GM12878 (cell line): Measurements from ENCODE around the gene CLK2. TPM values are rescaled to one million over a fixed set of nuclear protein-coding genes. Genes with fewer than 3 reads are reported as not detected.

ENCODE experiments used
- ATAC-seq: fragments of 200-7000 bp; cut with Tn5 transposase; 3 replicates; pipeline ENCODE4 v1.9.1; 2020; ENCODE audit warnings: mild to moderate bottlenecking, moderate library complexity
- BruUV-seq: library from RNA; stranded (reverse); fragments of 400-500 nt; replicated peaks from 2 replicates; lab custom pipeline; 2021; lab: Mats Ljungman, UMichigan
- CTCF ChIA-PET: fragments of 300-600 bp; sonication (Branson Sonifier 250); formaldehyde crosslinking; extraction: SDS; loops from one replicate; lab custom pipeline; 2021; ENCODE audit warnings: inconsistent platforms; lab: Yijun Ruan, JAX
- POLR2A ChIA-PET: fragments of 350-600 bp; formaldehyde crosslinking; extraction: SDS; loops from one replicate; lab custom pipeline; 2021; ENCODE audit warnings: inconsistent platforms; lab: Charles Lee
- RAD21 ChIA-PET: fragments of 300-600 bp; sonication (Branson Sonifier 250); formaldehyde crosslinking; loops from one replicate; lab custom pipeline; 2023; ENCODE audit warnings: antibody characterized with exemption; ENCODE audit not compliant: unreplicated experiment; lab: Charles Lee
- SMC1A ChIA-PET: fragments of 300-600 bp; sonication (Branson Sonifier 250); formaldehyde crosslinking; loops from one replicate; lab custom pipeline; 2023; ENCODE audit not compliant: unreplicated experiment, uncharacterized antibody; lab: Charles Lee
- DNase-seq: peaks from one replicate; pipeline ENCODE4 v3.0.0-alpha.2; 2011; ENCODE audit warnings: low read depth, low spot score
- FAIRE-seq: peaks from 3 replicates; lab custom pipeline; 2011; peaks lifted over from hg19 to GRCh38; lab: Jason Lieb, UNC
- H2AFZ ChIP-seq: 2 replicates; pipeline ENCODE4 v1.6.0; 2011; ENCODE audit warnings: low read depth, low read length, control low read depth; ENCODE audit not compliant: control insufficient read depth
- H3K27ac ChIP-seq: 2 replicates; pipeline ENCODE4 v1.5.1; 2011; ENCODE audit warnings: control low read depth; ENCODE audit not compliant: control insufficient read depth, insufficient read depth
- H3K27me3 ChIP-seq, 2 experiments: replicated peaks in 1 of 2; 2 replicates each; pipeline versions ENCODE4 v1.6.0 to v1.6.1; 2011; ENCODE audit warnings: low read length in 1 of 2; ENCODE audit not compliant: control insufficient read depth in 2 of 2, insufficient read depth in 2 of 2
- H3K36me3 ChIP-seq, 2 experiments: 2 replicates each; pipeline ENCODE4 v1.5.1; 2011; ENCODE audit warnings: low read length in 1 of 2; ENCODE audit not compliant: control insufficient read depth in 2 of 2, insufficient read depth in 2 of 2
- H3K4me1 ChIP-seq: 2 replicates; pipeline ENCODE4 v1.6.1; 2011; ENCODE audit warnings: mild to moderate bottlenecking, low read length, moderate library complexity, mixed read lengths; ENCODE audit not compliant: control insufficient read depth, insufficient read depth
- H3K4me2 ChIP-seq: 2 replicates; pipeline ENCODE4 v1.6.0; 2011; ENCODE audit warnings: control low read depth; ENCODE audit not compliant: control insufficient read depth, insufficient read depth
- H3K4me3 ChIP-seq: fragments of 200-600 bp; sonication (generic); 2 replicates; pipeline ENCODE4 v1.5.1; 2016
- H3K79me2 ChIP-seq: 2 replicates; pipeline ENCODE4 v1.6.0; 2011; ENCODE audit warnings: low read length; ENCODE audit not compliant: control insufficient read depth, insufficient read depth
- H3K9ac ChIP-seq: 2 replicates; pipeline ENCODE4 v1.8.0; 2011; ENCODE audit warnings: low read length, control low read depth, mixed read lengths; ENCODE audit not compliant: control insufficient read depth, insufficient read depth
- H3K9me3 ChIP-seq: replicated peaks from 3 replicates; pipeline ENCODE4 v1.5.1; 2011; ENCODE audit warnings: mild to moderate bottlenecking, low read length; ENCODE audit not compliant: control insufficient read depth, insufficient read depth
- H4K20me1 ChIP-seq: 2 replicates; pipeline ENCODE4 v1.6.0; 2011; ENCODE audit not compliant: control insufficient read depth, insufficient read depth
- BACH1 ChIP-seq: fragments of 450-650 bp; IDR thresholded peaks from 2 replicates; pipeline ENCODE4 v1.6.1; 2017; ENCODE audit warnings: mild to moderate bottlenecking, borderline replicate concordance
- BCLAF1 ChIP-seq: fragments of 450-650 bp; IDR thresholded peaks from 2 replicates; pipeline ENCODE4 v1.6.1; 2017; ENCODE audit warnings: antibody characterized with exemption, mild to moderate bottlenecking, moderate library complexity
- BMI1 ChIP-seq: fragments of 450-650 bp; IDR thresholded peaks from 2 replicates; pipeline ENCODE4 v1.6.1; 2016; ENCODE audit warnings: mild to moderate bottlenecking, moderate library complexity, borderline replicate concordance
- JUNB ChIP-seq: IDR thresholded peaks from 2 replicates; pipeline ENCODE4 v1.6.1; 2016; ENCODE audit warnings: antibody characterized with exemption, mild to moderate bottlenecking
- PRDM15 ChIP-seq: fragments of 450-650 bp; formaldehyde crosslinking; IDR thresholded peaks from 2 replicates; pipeline ENCODE4 v1.4.0; 2020; ENCODE audit warnings: mild to moderate bottlenecking, moderate library complexity
- RBBP5 ChIP-seq: fragments of 200-600 bp; sonication (generic); conservative IDR thresholded peaks from 2 replicates; pipeline ENCODE4 v1.6.1; 2016
- TCF3 ChIP-seq: IDR thresholded peaks from 2 replicates; pipeline ENCODE4 v1.6.1; 2012; ENCODE audit warnings: low read depth, mild to moderate bottlenecking, low read length, borderline replicate concordance; ENCODE audit not compliant: insufficient read depth
- ZBTB40 ChIP-seq: fragments of 450-650 bp; IDR thresholded peaks from 2 replicates; pipeline ENCODE4 v1.6.1; 2016; ENCODE audit warnings: mild to moderate bottlenecking, moderate library complexity, borderline replicate concordance
- ZZZ3 ChIP-seq: IDR thresholded peaks from 2 replicates; pipeline ENCODE4 v1.6.1; 2011; ENCODE audit warnings: low read depth; ENCODE audit not compliant: control insufficient read depth, insufficient read length
- WGBS: methylation state at CpG from one replicate; pipeline ENCODE4 v1.1.6; 2016; ENCODE audit warnings: low lambda C conversion rate; ENCODE audit not compliant: insufficient replicate concordance, insufficient coverage; ENCODE audit errors: missing lambda C conversion rate; 5-methylcytosine and 5-hydroxymethylcytosine counted together
- in situ Hi-C: fragments of 300-500 bp; cut with MboI; formaldehyde crosslinking; loops from 9 replicates; pipeline ENCODE4 v1.14.3; 2018; ENCODE audit warnings: mixed read lengths
- intact Hi-C: fragments of 100-400 bp; cut with micrococcal nuclease; formaldehyde crosslinking; loops from one replicate; pipeline ENCODE4 v1.14.2; 2022; ENCODE audit not compliant: unreplicated experiment
- polyA plus RNA-seq, 11 experiments: library from polyadenylated mRNA; depleted of rRNA in 4 of 11; unstranded in 6 of 11; stranded (reverse) in 5 of 11; fragments of >200 nt; fragmentation: Nextera tagmentation in 4 of 11; fragmentation: Illumina TruSeq in 1 of 11; extraction: Ambion mirVana in 4 of 11; extraction: Trizol in 1 of 11; gene quantifications; 1 replicate in 1 of 11; 2 replicates in 10 of 11; pipeline versions ENCODE4 v1.2.1 to v1.2.3, GENCODE V29; 2011 to 2016; ENCODE audit warnings: inconsistent platforms in 2 of 11, missing spikeins in 2 of 11, low read depth in 1 of 11
- total RNA-seq, 4 experiments: library from RNA; depleted of rRNA in 3 of 4; stranded (reverse); fragments of >200 nt in 3 of 4; fragmentation: Illumina TruSeq in 1 of 4; extraction: Trizol in 1 of 4; gene quantifications; 2 replicates each; pipeline versions ENCODE4 v1.2.1 to v1.2.3, GENCODE V29; 2013 to 2021

CLK2 gene
- total and polyA plus RNA-seq, 10 of the 15 experiments (the other 5 are each of a cell fraction or from before 2014, with no cell fraction given), result 11.1 to 83.7 (median 36.7) TPM

GRCh38 chr1:155301342-155301841, 28.1 kb upstream of the CLK2 start, which contains the start of gene PKLR:
Gene PKLR, minus strand, starts transcription at chr1:155301438. Its CDS starts 43 bp downstream, at chr1:155301395.
- TF ChIP-seq BCLAF1 (no peak), BMI1 (no peak), BACH1 (no peak), ZBTB40 (no peak), RBBP5 (no peak), ZZZ3 (no peak), JUNB (no peak), TCF3 (no peak), PRDM15 (CRISPR knock-in tag) (no peak)
- no peak for ATAC-seq
- Histone ChIP-seq H3K4me2 (no peak within 1 kb of the TSS), H3K4me3 (no peak within 1 kb of the TSS), H2AFZ (no peak within 1 kb of the TSS), H3K9ac (no peak within 1 kb of the TSS), H3K79me2 (no peaks in the 10 kb centered on the region), H3K4me1 (peaks cover 3% of the 10 kb centered on the region; the same call in 1 of the 2 replicates), H3K27ac (no peak within 1 kb of the TSS), H3K9me3 (no peaks in the 10 kb centered on the region), H4K20me1 (no peaks in the 10 kb centered on the region), H3K27me3 (no peaks in the 10 kb centered on the region), H3K36me3 (no peaks in the 10 kb centered on the region)
- intact Hi-C loops (no loop called here), in situ Hi-C loops (no loop called here)
- no peak for FAIRE-seq
- CTCF ChIA-PET, result interaction anchor here (2.3 kb wide), 1 partner anchor 51 kb away, joined by 9 read pairs; no protein-coding TSS in a partner anchor
- RAD21 ChIA-PET, result interaction anchor here (0.8 kb wide), 1 partner anchor 50 kb away, joined by 3 read pairs; no protein-coding TSS in a partner anchor
- SMC1A ChIA-PET, result interaction anchor here (0.7 to 1.4 kb wide), 2 partner anchors 21 to 240 kb away, joined by 3 read pairs; no protein-coding TSS in a partner anchor
- no peak for DNase-seq
- 50% methylated on average over 5 of the region's 5 CpGs for WGBS
- no TSS peak for BruUV-seq
- POLR2A ChIA-PET, result interaction anchor here (0.6 kb wide), 1 partner anchor 300 kb away, joined by 3 read pairs; no protein-coding TSS in a partner anchor
